ENCODE results near the gene ACACB.

The ACACB gene

GRCh38 chr12:109115758-109116610 lies at the start of gene ACACB:
Gene ACACB (plus strand): TSS chr12:109116587. CDS start chr12:109139406, 22,819 bp downstream.
- DNase-seq (ENCODE audit: extremely low read depth in 1 of 2, low read depth in 1 of 2) = no peak

- DNase-seq (ENCODE audit: extremely low read depth in 1 of 2, low read depth in 1 of 2) = no peak
Observed at GRCh38 chr12:109069307-109070271, 46.8 kb upstream of the ACACB start.

GRCh38 chr12:109074866-109075265 lies 41.5 kb upstream of the ACACB start:
- DNase-seq (ENCODE audit: extremely low read depth in 1 of 2, low read depth in 1 of 2) = no peak

GRCh38 chr12:109082751-109083150 lies 33.6 kb upstream of the ACACB start:
- no peak for DNase-seq (ENCODE audit: extremely low read depth in 1 of 2, low read depth in 1 of 2)

GRCh38 chr12:109084425-109084824 lies 32.0 kb upstream of the ACACB start:
- DNase-seq (ENCODE audit: extremely low read depth in 1 of 2, low read depth in 1 of 2) = no peak

GRCh38 chr12:109085590-109085989 lies 30.8 kb upstream of the ACACB start:
- no peak for DNase-seq (ENCODE audit: extremely low read depth in 1 of 2, low read depth in 1 of 2)

GRCh38 chr12:109087250-109087649 lies 29.1 kb upstream of the ACACB start:
- DNase-seq (ENCODE audit: extremely low read depth in 1 of 2, low read depth in 1 of 2) = no peak

- DNase-seq (ENCODE audit: extremely low read depth in 1 of 2, low read depth in 1 of 2) = no peak
Observed at GRCh38 chr12:109088818-109089217, 27.6 kb upstream of the ACACB start.

GRCh38 chr12:109089683-109090082 lies 26.7 kb upstream of the ACACB start:
- no peak for DNase-seq (ENCODE audit: extremely low read depth in 1 of 2, low read depth in 1 of 2)

- DNase-seq (ENCODE audit: extremely low read depth in 1 of 2, low read depth in 1 of 2) = no peak
Observed at GRCh38 chr12:109092497-109093021, 23.8 kb upstream of the ACACB start.

- DNase-seq (ENCODE audit: extremely low read depth in 1 of 2, low read depth in 1 of 2) = peak; percentile 87 to 91
Observed at GRCh38 chr12:109093022-109093918, 23.1 kb upstream of the ACACB start, which contains the start of gene ALKBH2. Gene ALKBH2 (minus strand): TSS chr12:109093472. CDS start chr12:109092786, 686 bp downstream.

- no peak for DNase-seq (ENCODE audit: extremely low read depth in 1 of 2, low read depth in 1 of 2)
Observed at GRCh38 chr12:109097140-109097434, 19.3 kb upstream of the ACACB start.

GRCh38 chr12:109097435-109098182 lies 18.8 kb upstream of the ACACB start, which contains the start of gene UNG:
Gene UNG (plus strand): TSS chr12:109097597. CDS start chr12:109097680, 83 bp downstream.
- DNase-seq (ENCODE audit: extremely low read depth in 1 of 2, low read depth in 1 of 2) = peak; percentile 86 to 93

GRCh38 chr12:109098183-109098604 lies 18.2 kb upstream of the ACACB start:
- no peak for DNase-seq (ENCODE audit: extremely low read depth in 1 of 2, low read depth in 1 of 2)

- DNase-seq (ENCODE audit: extremely low read depth in 1 of 2, low read depth in 1 of 2) = no peak
Observed at GRCh38 chr12:109098651-109099050, 17.7 kb upstream of the ACACB start.

GRCh38 chr12:109099431-109100020 lies 16.9 kb upstream of the ACACB start:
- DNase-seq (ENCODE audit: extremely low read depth in 1 of 2, low read depth in 1 of 2) = no peak

- DNase-seq (ENCODE audit: extremely low read depth in 1 of 2, low read depth in 1 of 2) = no peak
Observed at GRCh38 chr12:109100741-109101140, 15.6 kb upstream of the ACACB start.

GRCh38 chr12:109102491-109102890 lies 13.9 kb upstream of the ACACB start:
- DNase-seq (ENCODE audit: extremely low read depth in 1 of 2, low read depth in 1 of 2) = no peak

GRCh38 chr12:109105176-109105575 lies 11.2 kb upstream of the ACACB start:
- DNase-seq (ENCODE audit: extremely low read depth in 1 of 2, low read depth in 1 of 2) = no peak

Measured in stimulated activated CD8-positive, alpha-beta memory T cell treated with anti-CD3 and anti-CD28 coated beads, Interleukin-7, amount 100 ng/mL, for 48 hours (primary cell).